GM15510 (cell line): ENCODE data around the gene ACACA.

ENCODE experiments used
- POLR2A ChIP-seq: IDR thresholded peaks from 3 replicates; pipeline ENCODE4 v1.6.1; 2011; ENCODE audit warnings: borderline replicate concordance; ENCODE audit not compliant: insufficient read length; ENCODE audit errors: extremely low read depth

The ACACA gene

DNA sequence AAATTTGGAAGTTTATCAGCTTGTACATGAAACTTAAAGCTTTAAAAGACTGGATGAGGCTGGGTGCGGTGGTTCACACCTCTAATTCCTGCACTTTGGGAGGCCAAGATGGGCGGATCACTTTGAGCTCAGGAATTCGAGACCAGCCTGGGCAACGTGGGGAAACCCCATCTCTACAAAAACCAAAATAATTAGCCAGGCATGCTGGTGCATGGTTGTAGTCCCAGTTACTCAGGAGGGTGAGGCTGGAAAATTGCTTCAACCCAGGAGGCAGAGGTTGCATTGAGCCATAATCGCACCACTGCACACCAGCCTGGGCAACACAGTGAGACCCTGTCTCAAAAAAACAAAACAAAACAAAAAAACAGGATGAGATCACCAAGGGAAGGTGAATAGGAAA is 248.3 kb downstream of the ACACA start:
- TF ChIP-seq POLR2A, result no peak

DNA sequence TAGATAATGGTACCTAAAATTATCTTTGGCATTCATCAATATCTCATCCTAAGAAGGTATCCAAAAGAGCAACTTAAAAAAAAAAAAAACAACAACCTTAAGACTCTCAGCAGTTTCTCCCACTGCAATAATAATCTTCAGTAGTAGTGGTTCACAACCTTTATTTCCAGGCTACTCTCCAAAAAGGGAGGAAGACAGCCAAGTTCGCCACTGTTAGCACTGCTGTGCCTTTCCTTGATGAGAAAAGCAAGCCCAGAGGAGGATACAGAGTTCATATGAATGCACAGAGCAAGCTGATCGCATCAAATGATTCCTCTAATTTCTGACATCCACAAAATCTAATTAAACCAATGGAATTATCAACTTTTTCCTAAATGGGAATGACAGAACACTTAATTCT is 258.5 kb downstream of the ACACA start:
- no peak for TF ChIP-seq POLR2A

DNA sequence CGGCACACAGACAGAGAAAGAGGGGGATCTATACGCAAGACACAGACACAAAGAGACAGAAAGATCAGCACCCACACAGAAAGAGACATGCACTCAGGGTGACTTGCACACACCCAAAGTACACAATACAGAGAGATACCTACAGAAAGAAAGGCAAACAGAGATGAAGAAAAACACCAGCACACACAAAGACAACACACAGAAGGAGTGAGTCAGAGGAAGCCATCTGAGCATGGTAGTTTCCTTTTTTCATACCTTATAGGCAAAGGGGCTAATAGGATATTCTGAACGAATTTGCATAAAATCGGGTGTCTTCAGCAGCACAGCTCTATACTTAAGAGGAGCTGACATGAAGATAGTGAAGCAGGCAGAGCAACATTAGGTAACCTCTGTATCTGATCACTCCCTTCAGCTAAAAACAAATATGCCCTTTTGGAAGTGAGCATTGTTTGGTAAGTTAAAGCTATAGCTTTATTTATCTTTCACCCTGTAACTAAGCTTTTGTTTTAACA is 259.3 kb downstream of the ACACA start:
- TF ChIP-seq POLR2A, result no peak

DNA sequence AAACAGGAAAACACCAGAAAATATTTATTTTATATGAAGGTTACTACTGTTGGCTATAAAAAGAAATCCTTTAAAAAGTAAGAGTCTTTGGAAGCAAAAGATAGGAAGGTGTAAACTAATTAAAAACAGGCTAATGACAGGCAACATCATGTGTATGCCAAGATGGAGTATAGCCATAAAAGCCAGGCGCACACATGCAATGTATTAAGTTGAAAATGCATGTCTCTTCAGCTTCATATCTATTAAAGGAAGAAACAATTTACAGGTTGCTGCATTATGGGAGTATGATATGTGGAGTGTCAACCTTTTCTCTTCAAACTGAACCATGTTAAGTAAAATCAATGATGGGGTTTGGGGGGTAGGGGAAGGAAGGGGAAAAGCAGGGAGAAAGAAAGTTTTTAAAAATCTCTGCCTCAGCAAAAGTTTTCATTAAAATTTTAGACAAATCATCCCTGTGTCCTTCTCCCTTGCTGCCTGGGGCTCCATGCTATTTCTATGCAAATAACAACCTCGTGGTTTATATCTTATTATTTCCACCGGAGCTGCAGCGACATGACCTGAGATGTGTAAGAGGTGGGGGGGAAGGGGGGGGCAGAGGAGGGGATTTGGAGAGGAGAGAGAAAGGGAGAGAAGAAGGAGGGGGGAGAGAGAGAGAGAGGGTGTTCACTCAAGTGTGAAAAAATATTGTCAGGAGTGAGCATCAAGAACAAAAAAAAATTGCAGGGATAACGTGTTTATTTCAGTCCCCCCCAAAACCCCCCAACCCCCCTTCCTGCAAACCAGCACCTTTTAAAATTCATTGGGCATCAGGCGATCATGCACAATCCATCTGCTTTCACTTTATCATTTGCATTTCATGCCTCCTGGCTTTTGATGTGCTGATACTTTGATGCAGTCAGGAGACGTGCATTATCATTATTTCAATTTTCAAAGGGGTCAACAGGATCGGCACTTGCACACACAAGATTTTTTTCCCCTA is 260.3 kb downstream of the ACACA start:
- no peak for TF ChIP-seq POLR2A

DNA sequence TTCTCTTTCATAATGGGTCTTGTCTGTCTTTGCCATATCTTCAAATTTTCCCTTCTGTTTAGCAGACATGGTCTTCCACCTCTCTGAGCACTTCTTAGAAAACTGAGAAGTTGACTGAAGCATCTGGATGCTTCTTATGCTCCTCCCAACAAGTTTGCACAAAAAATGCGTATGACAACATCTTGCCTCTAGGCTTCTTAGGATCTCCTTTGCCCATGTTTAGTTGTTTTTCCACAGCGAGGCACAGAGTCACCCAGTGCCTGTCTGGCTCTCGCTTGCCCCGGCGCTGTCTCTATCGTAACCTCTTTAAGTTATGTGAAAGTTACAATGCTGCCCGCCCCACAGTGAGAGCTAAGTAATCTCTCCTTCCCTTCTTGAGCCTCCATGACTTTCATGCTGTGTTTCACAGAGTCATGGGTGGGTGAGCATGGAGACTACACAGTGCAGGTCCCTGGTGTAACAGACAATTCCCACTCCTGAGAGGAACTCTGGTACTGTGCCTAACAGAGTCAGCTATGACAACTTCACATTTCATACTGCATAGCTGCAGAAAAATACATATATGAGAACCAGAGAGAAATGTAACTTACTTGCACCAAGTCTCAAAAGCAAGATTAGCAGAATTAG is 262.4 kb downstream of the ACACA start:
- TF ChIP-seq POLR2A, result no peak

DNA sequence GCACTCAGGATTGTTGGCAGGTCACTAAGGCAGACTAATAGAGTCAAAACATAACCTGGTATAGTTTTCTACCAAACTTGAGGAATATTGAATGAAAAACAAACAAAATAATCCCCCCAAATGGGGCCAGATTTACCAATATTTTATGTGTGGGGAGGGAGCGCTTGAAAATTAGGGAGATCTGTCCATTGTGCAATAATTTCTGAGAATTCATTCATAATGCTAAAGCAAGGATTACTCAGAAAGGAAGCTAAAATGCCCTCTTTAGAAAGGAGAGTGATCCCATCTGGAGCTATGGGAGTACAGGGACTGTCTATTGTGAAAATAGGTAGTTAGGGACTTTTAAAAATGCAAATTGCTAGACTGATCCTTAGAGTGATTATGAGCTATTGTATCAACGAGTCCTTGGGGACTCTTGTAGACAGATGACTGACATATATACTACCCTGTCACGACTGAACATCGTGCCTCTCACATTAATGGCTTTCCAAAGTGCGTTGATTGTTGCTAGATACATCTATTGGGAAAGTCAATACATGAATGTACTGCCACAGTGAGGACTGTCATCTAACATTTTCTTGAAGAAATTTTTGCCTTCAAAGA is 264.2 kb downstream of the ACACA start:
- TF ChIP-seq POLR2A, result no peak

DNA sequence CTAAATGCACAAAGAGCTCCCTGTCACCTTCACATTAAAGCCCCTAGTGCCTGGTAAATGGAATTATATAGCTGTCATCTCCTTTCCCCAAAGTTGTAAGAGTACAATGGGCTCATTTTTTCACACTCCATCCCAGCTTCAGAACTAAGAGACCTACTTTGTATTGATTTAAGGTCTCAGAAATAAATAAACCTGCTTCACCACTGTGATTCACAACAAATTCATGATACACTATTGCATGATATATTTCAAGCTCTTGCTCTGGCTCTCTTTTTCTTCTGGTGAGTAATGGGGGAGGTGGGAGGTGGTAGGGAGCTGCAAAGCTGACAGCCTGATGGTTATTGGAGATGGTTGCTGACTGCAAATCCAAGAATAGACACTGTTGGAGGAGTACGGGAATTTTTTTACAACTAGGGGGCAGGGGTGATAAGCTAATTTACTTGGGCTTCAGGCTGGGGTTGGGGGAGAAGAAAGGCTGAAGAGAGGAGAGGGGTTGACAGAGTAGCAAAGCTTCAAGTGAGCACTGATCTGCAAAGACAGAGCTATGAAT is 268.0 kb downstream of the ACACA start:
- no peak for TF ChIP-seq POLR2A

DNA sequence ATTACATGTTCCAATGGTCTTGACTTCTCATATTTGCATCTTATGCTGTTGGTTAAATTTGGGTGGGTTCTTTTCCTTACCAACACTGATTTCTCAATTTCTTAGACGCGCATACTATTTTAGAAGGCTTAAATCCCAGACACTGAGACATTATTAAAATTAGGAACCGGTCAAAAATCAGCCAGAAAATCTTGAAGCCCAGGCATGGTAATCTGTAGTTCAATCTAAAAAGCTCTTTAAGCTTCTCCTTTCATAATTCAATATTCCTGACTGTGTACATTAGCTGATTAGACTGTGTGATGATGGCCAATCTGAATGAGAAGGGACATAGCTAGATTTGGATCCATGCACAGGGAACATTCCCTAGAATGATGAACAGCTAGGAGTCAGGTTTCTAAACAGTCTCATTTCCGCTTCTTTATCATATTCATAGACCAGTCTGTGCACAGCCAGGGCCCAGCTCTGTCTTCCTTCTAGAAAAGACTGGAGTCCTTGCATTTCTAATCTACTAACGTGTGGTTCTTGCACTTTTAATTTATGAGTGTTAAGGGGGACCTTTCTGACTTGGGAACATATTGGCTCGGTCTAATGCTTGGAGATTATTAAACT is 268.6 kb downstream of the ACACA start:
- TF ChIP-seq POLR2A, result no peak

DNA sequence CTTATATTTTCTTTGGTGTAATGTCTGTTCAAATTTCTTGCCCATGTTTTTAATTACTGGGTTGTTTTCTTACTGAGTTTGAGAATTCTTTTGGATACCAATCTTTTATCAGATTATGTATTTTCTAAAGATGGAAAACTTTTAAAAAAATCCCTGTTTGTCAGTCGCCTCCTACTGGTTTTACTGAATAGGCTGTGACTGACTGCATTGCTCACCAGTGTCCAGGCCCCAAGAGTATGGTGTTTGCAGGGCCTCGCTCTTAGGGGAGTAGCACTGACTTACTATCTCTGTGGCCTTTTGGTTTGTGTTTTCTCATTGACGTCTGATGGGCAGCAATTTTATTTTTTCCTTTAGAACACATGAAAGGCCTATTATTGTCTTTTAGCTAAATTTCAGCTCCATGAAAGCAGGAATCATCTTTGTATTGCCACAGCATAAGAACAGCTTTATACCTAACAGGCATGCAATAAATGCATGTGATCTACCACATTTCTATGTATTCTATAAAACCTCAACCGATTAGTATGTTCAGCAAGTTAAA is 269.5 kb downstream of the ACACA start:
- no peak for TF ChIP-seq POLR2A

DNA sequence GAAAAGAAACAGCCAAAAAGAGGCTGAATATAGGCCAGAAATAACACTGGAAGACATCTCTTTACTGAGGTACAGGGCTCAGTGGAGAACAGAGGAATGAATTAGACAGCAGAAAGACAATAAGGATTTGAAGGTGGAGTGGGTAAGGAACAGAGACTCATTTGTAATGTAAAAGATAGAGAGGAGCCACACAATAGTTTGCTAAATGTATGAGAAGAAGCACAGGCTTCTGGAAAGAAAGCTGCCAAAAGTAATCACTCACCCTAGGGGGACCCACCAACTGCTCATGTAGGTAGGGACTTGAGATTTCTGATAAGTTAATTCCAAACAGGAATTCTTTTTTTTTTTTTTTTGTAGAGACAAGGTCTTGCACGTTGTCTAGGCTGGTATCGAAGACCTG is 271.1 kb downstream of the ACACA start:
- no peak for TF ChIP-seq POLR2A

DNA sequence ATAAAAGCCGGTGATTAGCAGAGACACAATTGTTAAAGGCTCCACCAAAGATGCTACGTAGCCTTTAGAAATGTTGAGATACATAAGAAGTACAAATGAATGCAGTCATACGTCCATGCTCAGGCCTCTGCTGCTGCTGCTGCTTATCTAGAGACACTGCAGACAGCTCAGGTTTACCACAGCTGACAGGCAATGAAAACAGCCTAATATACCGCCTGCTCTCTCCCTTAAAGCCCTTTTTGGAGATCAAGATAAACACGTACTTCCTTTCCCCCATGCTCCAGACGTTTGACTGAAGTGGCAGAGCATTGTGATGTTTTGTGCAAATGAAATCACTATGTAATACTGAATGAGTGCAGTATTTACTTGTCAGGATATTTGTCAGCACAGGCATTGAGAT is 272.6 kb downstream of the ACACA start:
- no peak for TF ChIP-seq POLR2A

DNA sequence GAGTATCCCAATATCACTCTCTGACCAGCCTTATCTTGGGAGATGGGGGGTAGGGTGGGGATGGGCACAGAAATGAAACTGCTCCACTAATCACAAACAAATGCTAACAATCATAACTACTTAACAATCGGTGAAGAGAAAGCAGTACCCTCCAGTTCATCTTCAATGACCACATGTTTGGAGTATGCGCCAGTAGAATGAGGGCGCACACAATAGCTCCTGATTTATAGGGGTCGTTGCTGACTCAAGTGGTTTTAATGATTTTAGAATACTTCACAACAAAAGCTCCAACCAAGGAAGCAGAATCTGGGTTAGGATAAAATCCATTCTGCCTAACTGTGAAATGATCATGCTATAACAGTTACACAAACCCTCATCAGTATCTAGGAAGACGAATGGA is 273.5 kb downstream of the ACACA start:
- TF ChIP-seq POLR2A, result no peak

DNA sequence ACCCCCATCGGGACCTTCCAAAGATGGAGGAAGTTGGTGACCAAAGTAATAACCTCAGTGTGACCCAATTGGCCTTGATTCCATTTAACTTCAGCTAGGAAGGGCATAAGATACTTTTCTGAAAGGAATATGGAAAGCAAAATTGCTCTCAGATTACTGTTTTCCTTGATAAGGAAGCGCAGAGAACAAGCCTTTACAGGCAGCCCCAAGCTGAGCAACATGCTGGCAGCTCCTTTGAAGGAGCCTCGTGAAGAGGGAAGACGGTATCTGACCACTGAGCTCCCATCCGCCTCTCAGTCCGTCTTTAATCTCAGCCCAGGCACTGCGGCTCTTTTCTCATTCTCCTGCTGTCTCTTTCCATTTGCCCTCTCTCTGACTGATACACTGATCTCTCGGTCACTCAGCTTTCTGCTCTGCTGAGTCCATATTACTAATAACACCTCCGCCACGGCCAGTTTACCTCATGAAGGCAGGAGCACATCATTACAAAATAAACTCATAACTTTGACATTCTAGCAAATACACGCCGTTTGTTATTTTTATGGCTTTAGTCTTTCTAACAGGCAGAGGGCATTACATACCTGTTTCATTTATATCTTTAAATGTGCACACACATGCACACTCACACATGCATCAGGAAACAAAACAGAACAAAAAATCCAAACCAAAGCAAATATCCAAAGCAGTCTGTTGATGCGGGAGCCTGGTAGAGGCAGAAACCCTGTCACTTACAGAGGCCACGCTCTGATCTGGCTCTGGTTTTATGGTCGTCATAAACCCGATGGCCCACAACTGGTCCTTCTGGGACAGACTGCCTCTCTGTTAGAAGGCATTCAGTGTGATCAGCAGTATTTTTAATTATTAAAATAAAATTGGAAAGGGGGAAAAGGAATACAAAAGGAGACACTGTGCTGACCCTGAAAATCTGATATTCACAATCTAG is 274.7 kb downstream of the ACACA start:
- no peak for TF ChIP-seq POLR2A
